H1 (cell line): ENCODE results near the gene GALNT17. TPM values are rescaled to one million over a fixed set of nuclear protein-coding genes. Genes with fewer than 3 reads are reported as not detected.

Source experiments
- CTCF ChIA-PET: fragments of 300-600 bp; sonication (Branson Sonifier 250); formaldehyde crosslinking; loops from one replicate; lab custom pipeline; 2021; ENCODE audit not compliant: partially characterized antibody; lab: Charles Lee
- POLR2A ChIA-PET: fragments of 300-600 bp; sonication (Branson Sonifier 250); formaldehyde crosslinking; loops from one replicate; lab custom pipeline; 2021; ENCODE audit warnings: inconsistent platforms; ENCODE audit not compliant: partially characterized antibody; lab: Charles Lee
- DNase-seq, 2 experiments: peaks; one replicate each; pipeline versions ENCODE4 v3.0.0 to v3.0.0-alpha.2; 2010 to 2022; ENCODE audit warnings: low spot score in 2 of 2, low read depth in 1 of 2, mixed read lengths in 1 of 2
- FAIRE-seq: peaks from 2 replicates; lab custom pipeline; 2011; peaks lifted over from hg19 to GRCh38; lab: Jason Lieb, UNC
- H2AFZ ChIP-seq: 2 replicates; pipeline ENCODE4 v1.8.1; 2012; ENCODE audit warnings: low read length, inconsistent platforms
- H2AK5ac ChIP-seq: 2 replicates; pipeline ENCODE4 v1.6.1; 2013; ENCODE audit warnings: low read depth, low read length
- H2BK120ac ChIP-seq: replicated peaks from 2 replicates; pipeline ENCODE3; 2013; ENCODE audit warnings: low read depth, low read length, inconsistent platforms
- H2BK12ac ChIP-seq: 2 replicates; pipeline ENCODE4 v1.6.1; 2013; ENCODE audit warnings: low read depth, low read length
- H2BK15ac ChIP-seq: 2 replicates; pipeline ENCODE4 v1.6.1; 2013; ENCODE audit warnings: low read length
- H2BK20ac ChIP-seq: 2 replicates; pipeline ENCODE4 v1.6.1; 2013; ENCODE audit warnings: low read length
- H2BK5ac ChIP-seq: 2 replicates; pipeline ENCODE4 v1.6.1; 2013; ENCODE audit warnings: low read depth, low read length
- H3K14ac ChIP-seq: 2 replicates; pipeline ENCODE4 v1.6.1; 2013; ENCODE audit warnings: inconsistent platforms; ENCODE audit not compliant: insufficient read length
- H3K18ac ChIP-seq: 2 replicates; pipeline ENCODE4 v1.6.1; 2013; ENCODE audit warnings: low read length; ENCODE audit errors: extremely low read depth
- H3K23ac ChIP-seq: 2 replicates; pipeline ENCODE4 v1.6.1; 2013; ENCODE audit warnings: inconsistent platforms; ENCODE audit not compliant: insufficient read length
- H3K23me2 ChIP-seq: 2 replicates; pipeline ENCODE4 v1.6.1; 2013; ENCODE audit warnings: low read depth, low read length
- H3K27ac ChIP-seq: 2 replicates; pipeline ENCODE4 v1.6.1; 2011; ENCODE audit warnings: low read depth, low read length, inconsistent platforms
- H3K27me3 ChIP-seq, 4 experiments: replicated peaks in 1 of 4; 1 replicate in 1 of 4; 2 replicates in 3 of 4; pipeline versions ENCODE4 v1.6.1 to v1.8.1; 2011 to 2013; ENCODE audit warnings: low read length in 3 of 4, mild to moderate bottlenecking in 3 of 4, inconsistent platforms in 2 of 4, mixed read lengths in 2 of 4, moderate library complexity in 1 of 4; ENCODE audit not compliant: control insufficient read depth in 3 of 4, insufficient read depth in 3 of 4; ENCODE audit errors: extremely low read depth in 1 of 4
- H3K36me3 ChIP-seq, 4 experiments: 2 replicates each; pipeline versions ENCODE4 v1.6.1 to v1.8.1; 2011 to 2013; ENCODE audit warnings: mild to moderate bottlenecking in 4 of 4, low read length in 3 of 4, moderate library complexity in 2 of 4, control low read depth in 1 of 4, inconsistent platforms in 1 of 4; ENCODE audit not compliant: insufficient read depth in 4 of 4, control insufficient read depth in 2 of 4
- H3K4ac ChIP-seq: replicated peaks from 2 replicates; pipeline ENCODE3; 2013; ENCODE audit warnings: low read length, low read depth, mixed read lengths, inconsistent platforms; ENCODE audit not compliant: insufficient read length
- H3K4me1 ChIP-seq, 4 experiments: replicated peaks in 1 of 4; 1 replicate in 1 of 4; 2 replicates in 3 of 4; pipeline versions ENCODE4 v1.6.1 to v1.8.1; 2011 to 2013; ENCODE audit warnings: low read length in 3 of 4, inconsistent platforms in 2 of 4, mixed read lengths in 1 of 4; ENCODE audit not compliant: insufficient read depth in 4 of 4, control insufficient read depth in 3 of 4
- H3K4me2 ChIP-seq, 2 experiments: 2 replicates each; pipeline versions ENCODE4 v1.6.1 to v1.8.1; 2011 to 2013; ENCODE audit warnings: low read depth in 2 of 2, low read length in 2 of 2, control low read depth in 1 of 2, inconsistent platforms in 1 of 2, mild to moderate bottlenecking in 1 of 2; ENCODE audit not compliant: insufficient read depth in 1 of 2
- H3K4me3 ChIP-seq, 4 experiments: fragments of 200-600, 300-600 bp in 1 of 4; sonication (generic), shearing (Covaris generic), sonication (Bioruptor Twin) in 1 of 4; 2 replicates each; pipeline versions ENCODE4 v1.5.1 to v1.8.1; 2011 to 2016; ENCODE audit warnings: low read length in 4 of 4, low read depth in 3 of 4, control low read depth in 2 of 4, inconsistent platforms in 2 of 4, mild to moderate bottlenecking in 2 of 4, mixed read lengths in 1 of 4, moderate library complexity in 1 of 4; ENCODE audit not compliant: insufficient read depth in 2 of 4; ENCODE audit errors: extremely low read depth in 1 of 4
- H3K56ac ChIP-seq: replicated peaks from 2 replicates; pipeline ENCODE3; 2013; ENCODE audit warnings: low read depth, mild to moderate bottlenecking, mixed read lengths, low read length, inconsistent platforms; ENCODE audit not compliant: insufficient read length
- H3K79me1 ChIP-seq: 2 replicates; pipeline ENCODE4 v1.6.1; 2013; ENCODE audit warnings: low read depth, low read length, control low read depth
- H3K79me2 ChIP-seq, 2 experiments: 2 replicates each; pipeline versions ENCODE4 v1.6.1 to v1.8.1; 2012 to 2013; ENCODE audit warnings: low read length in 2 of 2, mild to moderate bottlenecking in 2 of 2, inconsistent platforms in 1 of 2; ENCODE audit not compliant: insufficient read depth in 2 of 2, control insufficient read depth in 1 of 2
- H3K9ac ChIP-seq, 4 experiments: replicated peaks in 1 of 4; 1 replicate in 1 of 4; 2 replicates in 3 of 4; pipeline versions ENCODE4 v1.6.1 to v1.8.1; 2011 to 2013; ENCODE audit warnings: low read depth in 3 of 4, low read length in 3 of 4, control low read depth in 2 of 4, mild to moderate bottlenecking in 2 of 4, moderate library complexity in 2 of 4, inconsistent platforms in 1 of 4; ENCODE audit errors: extremely low read depth in 1 of 4
- H3K9me3 ChIP-seq, 2 experiments: 2 replicates each; pipeline versions ENCODE4 v1.6.1 to v1.8.1; 2012 to 2013; ENCODE audit warnings: mild to moderate bottlenecking in 2 of 2, moderate library complexity in 2 of 2, control low read depth in 1 of 2, inconsistent platforms in 1 of 2, low read depth in 1 of 2, low read length in 1 of 2, mixed read lengths in 1 of 2; ENCODE audit not compliant: insufficient read depth in 2 of 2
- H4K20me1 ChIP-seq, 2 experiments: replicated peaks in 1 of 2; 2 replicates each; pipeline versions ENCODE3 to v1.8.1; 2011 to 2013; ENCODE audit warnings: inconsistent platforms in 2 of 2, low read length in 2 of 2, mild to moderate bottlenecking in 1 of 2; ENCODE audit not compliant: insufficient read depth in 2 of 2, control insufficient read depth in 1 of 2
- H4K5ac ChIP-seq: 2 replicates; pipeline ENCODE4 v1.6.1; 2013; ENCODE audit warnings: low read length, low read depth, mixed read lengths, inconsistent platforms; ENCODE audit not compliant: insufficient read length
- H4K8ac ChIP-seq: 2 replicates; pipeline ENCODE4 v1.8.0; 2013; ENCODE audit warnings: mild to moderate bottlenecking, moderate library complexity, low read length, inconsistent platforms; ENCODE audit not compliant: insufficient read depth; ENCODE audit errors: extremely low read depth
- H4K91ac ChIP-seq: replicated peaks from 2 replicates; pipeline ENCODE3; 2013; ENCODE audit warnings: low read length, mixed read lengths, inconsistent platforms; ENCODE audit not compliant: insufficient read length
- ATF2 ChIP-seq: IDR thresholded peaks from 2 replicates; pipeline ENCODE4 v1.6.1; 2012; ENCODE audit warnings: low read length, inconsistent platforms
- BACH1 ChIP-seq: IDR thresholded peaks from 2 replicates; pipeline ENCODE4 v1.6.1; 2012; ENCODE audit warnings: low read length, improper control_type of control experiment
- BCL11A ChIP-seq, 2 experiments: IDR thresholded peaks; one replicate each; pipeline ENCODE4 v1.6.1; 2011; ENCODE audit warnings: low read depth in 2 of 2, low read length in 2 of 2, mild to moderate bottlenecking in 2 of 2
- CBX5 ChIP-seq: fragments of 300-800, 300-1000 bp; sonication (generic); IDR thresholded peaks from 2 replicates; pipeline ENCODE4 v1.7.1; 2016; ENCODE audit warnings: antibody characterized with exemption, low read length, low read depth
- GTF2F1 ChIP-seq: IDR thresholded peaks from 2 replicates; pipeline ENCODE4 v1.6.1; 2012; ENCODE audit warnings: low read depth, low read length, improper control_type of control experiment, borderline replicate concordance
- NANOG ChIP-seq: IDR thresholded peaks from 2 replicates; pipeline ENCODE4 v1.6.1; 2011; ENCODE audit warnings: low read length, low read depth, mild to moderate bottlenecking, inconsistent platforms; ENCODE audit not compliant: insufficient read depth, poor library complexity, severe bottlenecking
- NRF1 ChIP-seq: IDR thresholded peaks from 2 replicates; pipeline ENCODE4 v1.6.1; 2011; ENCODE audit warnings: mild to moderate bottlenecking, low read depth, low read length, improper control_type of control experiment
- POU5F1 ChIP-seq: IDR thresholded peaks from 2 replicates; pipeline ENCODE4 v1.6.1; 2011; ENCODE audit warnings: low read depth, mild to moderate bottlenecking, low read length, moderate library complexity
- SAP30 ChIP-seq: fragments of 300-600 bp; sonication (generic); IDR thresholded peaks from 2 replicates; pipeline ENCODE4 v1.7.1; 2012; ENCODE audit warnings: low read length, moderate library complexity, mild to moderate bottlenecking, inconsistent platforms; ENCODE audit not compliant: insufficient read depth, insufficient replicate concordance
- TAF7 ChIP-seq: optimal IDR thresholded peaks from 2 replicates; pipeline ENCODE3; 2011; ENCODE audit warnings: low read depth, mild to moderate bottlenecking, inconsistent platforms, low read length, moderate library complexity, borderline replicate concordance
- TBP ChIP-seq: IDR thresholded peaks from 2 replicates; pipeline ENCODE4 v1.6.1; 2011; ENCODE audit warnings: low read depth, low read length, improper control_type of control experiment
- WGBS, 2 experiments: shearing (Covaris generic) in 1 of 2; methylation state at CpG; one replicate each; pipeline versions ENCODE4 v1.1.6 to v1.1.7; 2013 to 2015; ENCODE audit warnings: low lambda C conversion rate in 2 of 2, mixed read lengths in 2 of 2, inconsistent platforms in 1 of 2, low coverage in 1 of 2, missing lambda C conversion rate in 1 of 2; ENCODE audit not compliant: insufficient replicate concordance in 2 of 2, insufficient coverage in 1 of 2, insufficient read length in 1 of 2; ENCODE audit errors: extremely low coverage in 1 of 2, missing lambda C conversion rate in 1 of 2; 5-methylcytosine and 5-hydroxymethylcytosine counted together
- polyA plus RNA-seq, 7 experiments: library from polyadenylated mRNA; depleted of rRNA in 3 of 7; stranded (reverse) in 5 of 7; unstranded in 2 of 7; fragments of >200 nt in 5 of 7; fragments of 200-250 nt in 2 of 7; gene quantifications; 1 replicate in 5 of 7; 2 replicates in 1 of 7; 4 replicates in 1 of 7; pipeline versions ENCODE4 v1.2.1 to v1.2.3, GENCODE V29; 2011 to 2013; ENCODE audit warnings: missing spikeins in 2 of 7, mixed read lengths in 2 of 7
- total RNA-seq: library from RNA; stranded (reverse); fragmentation: NEBNext Ultra II Directional; extraction: Animal tissue kit (Norgen Biotek cat#: 25700); gene quantifications from 2 replicates; pipeline ENCODE4 v1.2.1, GENCODE V29; 2021

GALNT17 gene
- total and polyA plus RNA-seq, 2 of the 8 experiments (the other 6 are each of a cell fraction or from before 2014, with no cell fraction given): 37.7 to 47.0 TPM

- H2BK20ac ChIP-seq: no peak overlapping the region
- no peak overlapping the region for H4K5ac ChIP-seq
- H2BK12ac ChIP-seq: no peak overlapping the region
- 81% methylated on average over 5 of the region's 5 CpGs; no CpG with 5 or more reads in 1 of the 2 experiments for WGBS, 2 experiments
- H4K8ac ChIP-seq: no peak overlapping the region
- H2BK120ac ChIP-seq: no peak overlapping the region
- H3K4me1 ChIP-seq: peaks cover 0 to 4% (median 0%) of the 10 kb centered on the region in 4 experiments; a peak in 1 of 7 replicates
- H4K91ac ChIP-seq: no peak overlapping the region
- no peak overlapping the region for H2AFZ ChIP-seq
- H2BK15ac ChIP-seq: no peak overlapping the region
- ChIA-PET POLR2A (no interaction called here), CTCF (interaction anchor here (1.0 to 1.3 kb wide), 3 partner anchors 10 to 524 kb away, joined by 3 to 4 read pairs (median 3); no protein-coding TSS in a partner anchor)
- H3K27ac ChIP-seq: no peak overlapping the region
- H3K9ac ChIP-seq: no peak overlapping the region
- H3K18ac ChIP-seq: no peak overlapping the region
- no peak overlapping the region for H3K4me3 ChIP-seq
- peaks cover 0 to 3% of the 10 kb centered on the region in 2 experiments for H4K20me1 ChIP-seq
- no peak for FAIRE-seq
- no peak for DNase-seq
- no peaks in the 10 kb centered on the region for H3K23me2 ChIP-seq
- H2BK5ac ChIP-seq: no peak overlapping the region
- no peak overlapping the region for H3K23ac ChIP-seq
- H3K79me2 ChIP-seq: peaks cover 0 to 90% of the 10 kb centered on the region in 2 experiments; a peak in 2 of 4 replicates
- H3K79me1 ChIP-seq: peaks cover 5% of the 10 kb centered on the region; the same call in 1 of the 2 replicates
- no peaks in the 10 kb centered on the region for H3K27me3 ChIP-seq
- H3K9me3 ChIP-seq: peaks cover 0 to 5% of the 10 kb centered on the region in 2 experiments; a peak in 1 of 4 replicates
- no peak overlapping the region for H3K14ac ChIP-seq
- H2AK5ac ChIP-seq: no peak overlapping the region
- H3K36me3 ChIP-seq: no peaks in the 10 kb centered on the region
- no peak overlapping the region for H3K4ac ChIP-seq
- no peak overlapping the region for H3K56ac ChIP-seq
- H3K4me2 ChIP-seq: no peak overlapping the region
- TF ChIP-seq CBX5 (no peak), SAP30 (no peak), POU5F1 (no peak), TAF7 (no peak), BCL11A (IDR thresholded peaks at IDR 0.05; ENCODE audit: low read depth in 2 of 2, low read length in 2 of 2) (no peak), TBP (no peak), NANOG (no peak), BACH1 (no peak), GTF2F1 (no peak), NRF1 (no peak), ATF2 (no peak)
Measured at GRCh38 chr7:71210220-71210619, 78.3 kb downstream of the GALNT17 start.
